ENCODE data around the gene TBC1D20.
"Not testable (repeated sequence)": the region's sequence is repeated elsewhere in the genome, so short reads cannot be mapped to it uniquely, and the experiment has no call there.

TBC1D20 gene

DNA sequence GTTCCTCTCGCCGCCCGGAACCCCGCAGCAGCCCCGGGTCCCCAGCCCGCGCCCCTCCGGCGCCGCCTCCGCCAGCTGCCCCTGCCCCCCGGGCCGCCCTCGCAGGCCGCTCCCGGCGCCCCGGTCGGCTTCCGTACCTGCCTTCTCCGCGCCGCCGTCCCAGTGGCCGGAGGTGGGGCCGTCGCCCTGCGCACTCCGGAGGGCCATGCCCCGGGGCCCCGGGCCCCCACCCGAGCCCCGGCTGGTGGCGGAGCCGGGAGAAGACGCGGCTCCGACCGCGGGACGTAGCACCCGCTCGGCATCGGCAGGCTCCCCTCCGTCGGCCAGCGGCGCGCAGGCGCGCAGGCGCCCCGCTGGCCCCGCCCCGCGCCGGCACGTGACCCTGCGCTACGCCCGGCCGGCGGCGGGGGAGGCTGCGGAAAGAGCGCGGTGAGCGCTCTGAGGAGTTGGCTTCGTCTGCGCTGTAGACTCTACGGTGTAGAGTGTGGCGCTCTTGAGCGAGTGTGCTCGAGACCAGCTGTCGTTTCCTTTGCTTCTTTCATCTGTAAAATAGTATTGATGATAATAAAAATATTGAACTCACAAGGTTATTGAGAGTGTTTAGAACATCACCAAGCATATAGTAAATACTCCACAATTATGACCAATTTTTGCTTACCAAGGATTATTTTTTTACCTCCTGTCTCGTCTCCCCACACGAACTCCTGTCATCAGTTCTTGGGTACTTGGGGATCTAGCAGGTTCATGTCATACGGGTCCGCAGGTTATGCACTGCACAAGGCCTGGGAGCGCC lies at the start of gene TBC1D20:
Gene TBC1D20 (minus strand): TSS at position 335 of the 793 bp plus-strand sequence. CDS start 128 bp downstream, at position 207.
- peak; percentile 89 for DNase-seq

DNA sequence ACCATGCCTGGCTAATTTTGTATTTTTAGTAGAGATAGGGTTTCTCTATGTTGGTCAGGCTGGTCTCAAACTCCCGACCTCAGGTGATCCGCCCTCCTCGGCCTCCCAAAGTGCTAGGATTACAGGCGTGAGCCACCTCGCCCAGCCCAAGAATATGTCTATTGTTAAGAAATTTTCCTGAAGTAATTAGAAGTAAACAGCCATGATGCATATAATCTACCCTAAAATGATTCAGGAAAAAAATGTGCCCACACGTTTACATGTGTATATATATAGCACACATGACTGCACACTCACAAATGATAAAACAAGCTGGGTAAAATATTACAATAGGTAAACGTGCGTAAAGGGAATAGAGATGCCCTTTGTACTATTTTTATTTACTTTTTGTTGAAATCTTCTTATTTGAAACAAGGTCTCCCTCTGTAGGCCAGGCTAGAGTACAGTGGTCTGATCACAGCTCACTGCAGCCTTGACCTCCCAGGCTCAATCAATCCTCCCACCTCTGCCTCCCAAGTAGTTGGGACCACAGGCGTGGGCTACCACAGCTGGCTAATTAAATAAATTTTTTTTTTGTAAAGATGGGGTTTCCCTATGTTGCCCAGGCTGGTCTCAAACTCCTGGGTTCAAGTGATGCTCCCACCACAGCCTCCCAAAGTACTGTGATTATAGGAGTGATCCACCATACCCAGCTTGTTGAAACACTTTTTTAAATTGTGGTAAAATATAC lies 48.2 kb upstream of the TBC1D20 start:
- DNase-seq = not testable (repeated sequence)

- DNase-seq = not testable (repeated sequence)
Observed at GRCh38 chr20:508364-508787, 46.0 kb upstream of the TBC1D20 start.

DNA sequence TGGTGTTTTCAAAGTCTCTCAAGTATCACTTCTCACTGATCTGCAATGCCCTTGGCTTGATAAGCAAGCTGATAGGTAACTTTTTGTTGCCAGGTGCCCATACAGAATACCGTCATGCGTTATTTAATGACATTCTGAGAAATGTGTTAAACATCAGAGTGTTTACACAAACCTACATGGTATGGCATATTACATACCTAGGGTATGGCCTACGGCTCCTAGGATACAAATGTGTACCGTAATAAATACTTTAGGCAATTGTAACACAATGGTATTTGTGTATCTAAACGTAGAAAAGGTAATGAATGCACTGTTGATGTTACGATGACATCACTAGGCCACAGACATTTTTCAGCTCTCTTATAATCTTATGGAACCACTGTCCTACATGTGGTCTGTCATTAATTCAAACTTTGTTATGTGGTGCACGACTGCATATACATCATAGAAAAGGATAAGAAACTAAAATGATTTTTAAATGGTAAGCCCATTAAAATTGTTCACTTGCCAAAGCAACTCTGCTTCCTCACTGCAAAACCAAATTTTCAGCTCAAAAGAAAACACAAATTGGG lies 45.5 kb upstream of the TBC1D20 start:
- no peak for DNase-seq

GRCh38 chr20:507006-507758 lies 44.8 kb upstream of the TBC1D20 start:
- no peak for DNase-seq

DNA sequence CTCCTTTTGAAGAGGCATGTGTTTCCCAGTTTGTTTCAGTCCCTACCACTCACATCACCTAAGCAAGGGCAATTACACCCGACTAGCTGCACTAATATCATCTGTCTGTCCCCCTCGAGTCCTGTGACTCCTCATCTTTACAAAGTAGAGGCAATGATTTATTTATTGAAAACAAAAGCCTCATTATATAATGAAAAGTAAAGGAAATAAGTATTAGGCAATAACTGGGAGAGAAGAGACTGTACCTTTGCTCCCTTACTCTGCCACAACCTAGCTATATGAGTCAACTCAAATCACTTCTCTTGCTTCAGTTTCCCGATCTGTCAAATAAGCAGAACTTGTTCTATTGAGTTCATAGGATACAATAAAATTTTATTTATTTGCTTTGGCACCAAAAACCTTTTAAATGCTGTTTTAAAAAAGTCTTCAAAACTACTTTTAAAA lies 42.3 kb upstream of the TBC1D20 start:
- DNase-seq = no peak

GRCh38 chr20:503048-503737 lies 40.9 kb upstream of the TBC1D20 start:
- no peak for DNase-seq

- DNase-seq = no peak
Observed at GRCh38 chr20:497979-498378, 35.6 kb upstream of the TBC1D20 start.

DNA sequence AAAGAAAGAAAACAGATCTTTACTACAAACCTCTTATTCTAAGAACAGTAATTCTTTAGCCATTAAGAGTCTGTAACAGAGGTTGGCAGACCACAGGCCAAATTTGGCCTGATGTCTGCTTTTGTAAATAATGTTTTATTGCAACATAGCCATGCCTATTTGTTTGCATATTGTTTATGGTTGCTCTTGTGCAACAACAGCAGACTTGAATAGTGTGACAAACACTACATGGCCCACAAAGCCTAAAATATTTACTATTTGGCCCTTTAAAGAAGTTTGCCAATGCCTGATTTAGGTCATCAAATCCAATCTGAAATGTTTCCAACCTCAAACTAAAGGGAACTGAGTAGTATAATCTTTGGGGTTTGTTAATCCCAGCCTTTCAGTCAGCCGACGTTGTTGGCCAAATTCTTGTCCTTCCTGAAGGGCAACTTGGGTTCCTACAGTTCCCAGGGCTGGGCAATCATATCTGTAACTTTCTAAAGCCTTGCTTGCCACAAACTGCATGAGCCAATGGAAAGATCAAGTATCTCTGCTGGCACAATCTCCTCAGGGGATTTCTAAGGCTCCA lies 33.9 kb upstream of the TBC1D20 start:
- DNase-seq = no peak

DNA sequence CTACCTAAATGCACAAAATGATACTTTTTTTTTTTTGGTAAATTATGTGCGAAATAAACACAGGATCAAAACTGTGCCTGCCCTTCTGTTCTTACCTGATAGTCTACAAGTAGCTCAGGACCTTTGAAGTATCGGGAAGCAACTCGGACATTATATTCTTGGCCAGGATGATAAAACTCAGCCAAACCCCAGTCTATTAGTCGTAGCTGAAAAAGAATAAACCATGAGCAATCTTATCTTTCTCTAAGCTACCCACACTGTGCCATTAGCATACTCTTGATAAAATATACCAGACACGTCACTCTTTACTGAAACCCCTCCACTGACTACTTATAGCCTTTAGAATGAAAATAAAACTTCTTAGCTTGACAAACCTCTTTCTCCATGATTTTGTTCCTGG lies 29.8 kb upstream of the TBC1D20 start:
- no peak for DNase-seq

DNA sequence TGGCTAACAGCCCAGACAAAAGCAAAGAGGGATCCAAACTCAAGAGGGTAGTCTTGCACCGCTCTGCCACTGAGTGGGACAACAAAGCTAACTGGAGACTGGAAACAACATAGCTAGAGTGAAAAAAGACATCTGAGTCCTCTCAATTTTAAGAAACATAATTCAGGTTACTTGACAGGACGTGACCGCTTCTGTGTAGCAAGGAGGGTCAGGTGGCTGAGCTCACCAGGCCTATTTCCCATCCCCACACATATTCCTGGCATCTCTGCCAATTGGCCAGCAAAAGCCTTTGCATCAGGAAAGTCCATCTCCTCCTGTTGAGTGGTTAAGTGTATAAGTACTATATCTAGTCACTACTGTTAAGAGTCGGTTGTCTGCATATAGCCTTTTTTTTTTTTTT lies 25.3 kb upstream of the TBC1D20 start:
- DNase-seq = no peak

GRCh38 chr20:483815-484644 lies 21.7 kb upstream of the TBC1D20 start:
- DNase-seq = no peak

GRCh38 chr20:481167-481566 lies 18.8 kb upstream of the TBC1D20 start:
- no peak for DNase-seq

GRCh38 chr20:480044-480443 lies 17.7 kb upstream of the TBC1D20 start:
- no peak for DNase-seq

DNA sequence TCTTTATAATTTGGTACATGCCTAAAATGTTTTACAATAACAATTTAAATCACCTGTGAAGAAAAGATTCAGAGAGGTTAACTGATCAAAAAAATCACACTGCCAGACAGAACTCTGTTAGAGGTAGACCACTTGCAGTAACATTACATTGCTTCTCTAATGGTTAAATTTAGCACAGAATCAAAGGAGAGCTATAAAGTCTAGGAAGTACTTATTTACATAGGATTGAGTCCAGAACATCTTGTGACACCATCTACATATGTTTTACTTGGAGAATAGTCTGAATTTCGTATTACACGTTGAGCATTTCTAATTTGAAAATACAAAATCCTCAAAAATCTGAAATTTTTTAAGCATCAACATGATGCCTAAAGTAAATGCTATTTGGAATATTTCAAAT lies 17.2 kb upstream of the TBC1D20 start:
- no peak for DNase-seq

DNA sequence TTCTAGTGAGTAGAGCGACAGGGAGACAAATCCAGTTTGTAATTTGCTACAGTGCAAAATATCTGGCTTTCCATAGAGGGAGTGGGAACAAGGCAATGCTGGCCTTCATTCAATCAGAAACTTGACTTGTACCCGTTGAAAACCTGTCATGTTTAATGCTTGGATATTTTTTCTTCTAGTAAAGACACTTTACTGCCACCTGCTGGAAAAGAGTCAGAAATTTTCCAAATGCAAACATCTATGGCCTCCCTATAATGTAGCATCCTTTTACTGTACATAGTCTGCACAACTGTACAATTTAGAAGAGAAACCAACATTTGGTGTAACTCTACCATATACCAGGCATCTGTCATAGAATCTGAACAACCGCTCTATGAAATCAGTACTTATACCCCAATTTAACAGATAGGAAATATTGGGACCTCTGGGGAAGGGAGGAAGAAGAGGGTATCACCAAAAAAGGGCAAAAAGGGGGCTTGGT lies 16.7 kb upstream of the TBC1D20 start:
- peak; percentile 25 for DNase-seq

GRCh38 chr20:478010-478948 lies 15.9 kb upstream of the TBC1D20 start:
- DNase-seq = no peak

GRCh38 chr20:476561-477249 lies 14.4 kb upstream of the TBC1D20 start:
- not testable (repeated sequence) for DNase-seq
